GM23338 (cell line): Measurements from ENCODE around the gene COL26A1. TPM values are rescaled to one million over a fixed set of nuclear protein-coding genes. Genes with fewer than 3 reads are reported as not detected.
A peak's percentile ranks its signal among the peaks of the same experiment; 100 is the strongest.

ENCODE experiments used
- ATAC-seq: fragments of 200-7000 bp; cut with Tn5 transposase; 3 replicates; pipeline ENCODE4 v1.9.1; 2020
- DNase-seq: peaks from one replicate; pipeline ENCODE4 v3.0.0-alpha.2; 2015; ENCODE audit warnings: low spot score
- H2AFZ ChIP-seq: fragments of 200-600 bp; sonication (generic); 2 replicates; pipeline ENCODE4 v1.8.0; 2016; ENCODE audit warnings: antibody characterized with exemption, mild to moderate bottlenecking, moderate library complexity
- H3F3A ChIP-seq: fragments of 200-600 bp; sonication (generic); replicated peaks from 2 replicates; pipeline ENCODE4 v1.8.0; 2017; ENCODE audit warnings: antibody characterized with exemption, mixed run types, low read depth
- H3K27ac ChIP-seq: fragments of 200-600 bp; sonication (generic); 2 replicates; pipeline ENCODE4 v1.6.1; 2016; ENCODE audit warnings: low read depth
- H3K27me3 ChIP-seq: fragments of 200-600 bp; sonication (generic); 2 replicates; pipeline ENCODE4 v1.8.0; 2016; ENCODE audit warnings: mild to moderate bottlenecking, mixed run types, moderate library complexity; ENCODE audit not compliant: insufficient read depth
- H3K36me3 ChIP-seq: fragments of 200-600 bp; sonication (generic); 2 replicates; pipeline ENCODE4 v1.8.0; 2016; ENCODE audit warnings: mild to moderate bottlenecking; ENCODE audit not compliant: insufficient read depth
- H3K4me1 ChIP-seq: fragments of 200-600 bp; sonication (generic); 2 replicates; pipeline ENCODE4 v1.8.0; 2016; ENCODE audit warnings: mild to moderate bottlenecking, moderate library complexity; ENCODE audit not compliant: insufficient read depth
- H3K4me2 ChIP-seq: fragments of 200-600 bp; sonication (generic); 2 replicates; pipeline ENCODE4 v1.7.1; 2017; ENCODE audit warnings: mixed run types
- H3K4me3 ChIP-seq: fragments of 200-600 bp; sonication (generic); 2 replicates; pipeline ENCODE4 v1.6.1; 2016; ENCODE audit warnings: mixed run types
- H3K79me2 ChIP-seq: fragments of 200-600 bp; sonication (generic); replicated peaks from 2 replicates; pipeline ENCODE4 v1.8.0; 2017; ENCODE audit warnings: mild to moderate bottlenecking; ENCODE audit not compliant: insufficient read depth
- H3K9me2 ChIP-seq: fragments of 200-600 bp; sonication (generic); 2 replicates; pipeline ENCODE4 v1.8.0; 2017; ENCODE audit not compliant: insufficient read depth
- H4K20me1 ChIP-seq: fragments of 200-600 bp; sonication (generic); replicated peaks from 2 replicates; pipeline ENCODE4 v1.8.0; 2017; ENCODE audit warnings: mild to moderate bottlenecking; ENCODE audit not compliant: insufficient read depth
- H3K27ac Mint-ChIP-seq: 2 replicates; pipeline ENCODE4 v1.8.0; 2020; ENCODE audit warnings: inconsistent platforms, mild to moderate bottlenecking, moderate library complexity, mixed read lengths
- H3K27me3 Mint-ChIP-seq: 3 replicates; pipeline ENCODE4 v1.8.0; 2022; ENCODE audit warnings: low read depth, mild to moderate bottlenecking, moderate library complexity, mixed read lengths, inconsistent platforms; ENCODE audit not compliant: insufficient read depth, poor library complexity
- H3K36me3 Mint-ChIP-seq: 3 replicates; pipeline ENCODE4 v1.8.0; 2021; ENCODE audit warnings: low read depth, mild to moderate bottlenecking, inconsistent platforms, moderate library complexity, mixed read lengths
- H3K4me1 Mint-ChIP-seq: 3 replicates; pipeline ENCODE4 v1.8.0; 2020; ENCODE audit warnings: mild to moderate bottlenecking, inconsistent platforms, mixed read lengths
- H3K4me3 Mint-ChIP-seq: 3 replicates; pipeline ENCODE4 v1.8.0; 2021; ENCODE audit warnings: moderate library complexity, mild to moderate bottlenecking, inconsistent platforms, mixed read lengths
- H3K9me3 Mint-ChIP-seq: 3 replicates; pipeline ENCODE4 v1.8.0; 2020; ENCODE audit warnings: moderate library complexity, mild to moderate bottlenecking, inconsistent platforms, mixed read lengths
- CREB1 ChIP-seq: fragments of 250-450 bp; sonication (Bioruptor Pico); IDR thresholded peaks from 2 replicates; pipeline ENCODE4 v1.5.0; 2020; ENCODE audit warnings: low read depth, mild to moderate bottlenecking, moderate library complexity
- EZH2 ChIP-seq: fragments of 200-600 bp; sonication (generic); IDR thresholded peaks from one replicate; pipeline ENCODE4 v1.8.0; 2017; ENCODE audit warnings: antibody characterized with exemption, mild to moderate bottlenecking, low read depth; ENCODE audit not compliant: unreplicated experiment
- EZH2phosphoT487 ChIP-seq: fragments of 200-600 bp; sonication (generic); IDR thresholded peaks from one replicate; pipeline ENCODE4 v1.8.1; 2018; ENCODE audit warnings: antibody characterized with exemption; ENCODE audit not compliant: unreplicated experiment
- JUNB ChIP-seq: IDR thresholded peaks from one replicate; pipeline ENCODE4 v1.6.1; 2016; ENCODE audit warnings: antibody characterized with exemption; ENCODE audit not compliant: unreplicated experiment
- NANOG ChIP-seq: IDR thresholded peaks from 2 replicates; pipeline ENCODE4 v1.6.1; 2016; ENCODE audit warnings: antibody characterized with exemption, borderline replicate concordance
- POLR2AphosphoS5 ChIP-seq: IDR thresholded peaks from 2 replicates; pipeline ENCODE4 v1.6.1; 2016; ENCODE audit warnings: antibody characterized with exemption, low read depth
- STAT1 ChIP-seq: IDR thresholded peaks from one replicate; pipeline ENCODE4 v1.6.1; 2016; ENCODE audit warnings: antibody characterized with exemption; ENCODE audit not compliant: unreplicated experiment
- ZNF114 ChIP-seq: fragments of 250-450 bp; sonication (Bioruptor Pico); IDR thresholded peaks from 2 replicates; pipeline ENCODE4 v1.5.0; 2020; ENCODE audit warnings: mild to moderate bottlenecking, moderate library complexity
- ZNF331 ChIP-seq: fragments of 250-450 bp; sonication (Bioruptor Pico); IDR thresholded peaks from 2 replicates; pipeline ENCODE4 v1.5.0; 2020; ENCODE audit warnings: low read depth, mild to moderate bottlenecking, moderate library complexity
- polyA plus RNA-seq: library from polyadenylated mRNA; unstranded; fragments of >200 nt; fragmentation: Nextera tagmentation; extraction: Ambion mirVana; gene quantifications from 2 replicates; pipeline ENCODE4 v1.2.1, GENCODE V29; 2016
- total RNA-seq: library from RNA; depleted of rRNA; stranded (reverse); fragments of >200 nt; shearing (Covaris generic); gene quantifications from 2 replicates; pipeline ENCODE4 v1.2.3, GENCODE V29; 2014
- TF ChIP-seq, protein P1 (sequence below): fragments of 250-450 bp; sonication (Bioruptor Pico); IDR thresholded peaks from 2 replicates; pipeline ENCODE4 v1.5.0; 2020; ENCODE audit warnings: mild to moderate bottlenecking, moderate library complexity
- TF ChIP-seq, protein P2 (sequence below): IDR thresholded peaks from 2 replicates; pipeline ENCODE4 v1.6.1; 2016; ENCODE audit warnings: antibody characterized with exemption
- TF ChIP-seq, protein P3 (sequence below): IDR thresholded peaks from one replicate; pipeline ENCODE4 v1.6.1; 2018; ENCODE audit warnings: antibody characterized with exemption; ENCODE audit not compliant: unreplicated experiment
- TF ChIP-seq, protein P4 (sequence below), 2 experiments: fragments of 200-600 bp in 1 of 2; sonication (generic) in 1 of 2; conservative IDR thresholded peaks; 2 replicates each; pipeline versions ENCODE4 v1.5.1 to v1.6.1; 2016 to 2017; ENCODE audit warnings: antibody characterized with exemption in 2 of 2, low read depth in 2 of 2, mild to moderate bottlenecking in 2 of 2, moderate library complexity in 1 of 2

The COL26A1 gene
- total and polyA plus RNA-seq, 2 experiments from 2014 or later = 17.8 to 55.0 TPM

DNA sequence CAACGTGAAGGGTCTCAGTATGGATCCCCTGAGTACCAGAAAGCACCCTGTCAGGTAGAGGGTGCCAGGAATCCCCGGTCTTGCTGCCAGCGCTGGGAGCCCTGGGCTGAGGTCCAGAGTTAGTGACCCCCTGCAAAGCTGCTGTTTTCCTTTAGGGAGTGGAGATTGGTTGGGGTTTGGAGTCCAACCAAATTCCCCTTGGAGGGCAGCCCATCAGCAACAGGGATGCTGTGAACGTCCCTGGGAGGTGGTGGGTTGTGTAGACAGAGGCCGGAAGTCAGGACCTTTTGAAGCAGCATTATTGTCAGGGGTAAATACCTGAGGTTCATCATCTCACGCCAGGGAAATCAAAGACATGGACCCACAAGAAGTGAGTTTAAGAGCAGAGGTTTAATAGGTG lies 104.2 kb downstream of the COL26A1 start:
- Histone ChIP-seq H4K20me1 (no peaks in the 10 kb centered on the region), H3K27me3 (no peaks in the 10 kb centered on the region), H3F3A (0 out of 2 replicates have a peak, but pooled peaks cover 8% of the 10 kb centered on the region), H3K4me1 (peaks cover 36% of the 10 kb centered on the region), H3K36me3 (no peaks in the 10 kb centered on the region), H3K9me2 (no peaks in the 10 kb centered on the region), H3K79me2 (no peaks in the 10 kb centered on the region), H3K4me2 (no peak overlapping the region), H3K4me3 (no peak overlapping the region), H3K27ac (peak overlapping the region; percentile 45; the same call in 1 of the 2 replicates), H2AFZ (no peak overlapping the region)
- Mint-ChIP-seq H3K27ac (no peak overlapping the region), H3K36me3 (peaks cover 13% of the 10 kb centered on the region; the same call in 2 of the 3 replicates), H3K4me3 (no peak overlapping the region; the same call in 2 of the 3 replicates), H3K27me3 (peaks cover 7% of the 10 kb centered on the region), H3K9me3 (no peaks in the 10 kb centered on the region), H3K4me1 (peaks cover 43% of the 10 kb centered on the region)
- no peak for ATAC-seq
- TF ChIP-seq ZNF331 (CRISPR knock-in tag) (no peak), ZNF114 (CRISPR knock-in tag) (no peak), EZH2 (no peak), NANOG (no peak), CREB1 (no peak), EZH2phosphoT487 (no peak), STAT1 (no peak), JUNB (no peak), POLR2AphosphoS5 (no peak)
- TF ChIP-seq, protein P1, sequence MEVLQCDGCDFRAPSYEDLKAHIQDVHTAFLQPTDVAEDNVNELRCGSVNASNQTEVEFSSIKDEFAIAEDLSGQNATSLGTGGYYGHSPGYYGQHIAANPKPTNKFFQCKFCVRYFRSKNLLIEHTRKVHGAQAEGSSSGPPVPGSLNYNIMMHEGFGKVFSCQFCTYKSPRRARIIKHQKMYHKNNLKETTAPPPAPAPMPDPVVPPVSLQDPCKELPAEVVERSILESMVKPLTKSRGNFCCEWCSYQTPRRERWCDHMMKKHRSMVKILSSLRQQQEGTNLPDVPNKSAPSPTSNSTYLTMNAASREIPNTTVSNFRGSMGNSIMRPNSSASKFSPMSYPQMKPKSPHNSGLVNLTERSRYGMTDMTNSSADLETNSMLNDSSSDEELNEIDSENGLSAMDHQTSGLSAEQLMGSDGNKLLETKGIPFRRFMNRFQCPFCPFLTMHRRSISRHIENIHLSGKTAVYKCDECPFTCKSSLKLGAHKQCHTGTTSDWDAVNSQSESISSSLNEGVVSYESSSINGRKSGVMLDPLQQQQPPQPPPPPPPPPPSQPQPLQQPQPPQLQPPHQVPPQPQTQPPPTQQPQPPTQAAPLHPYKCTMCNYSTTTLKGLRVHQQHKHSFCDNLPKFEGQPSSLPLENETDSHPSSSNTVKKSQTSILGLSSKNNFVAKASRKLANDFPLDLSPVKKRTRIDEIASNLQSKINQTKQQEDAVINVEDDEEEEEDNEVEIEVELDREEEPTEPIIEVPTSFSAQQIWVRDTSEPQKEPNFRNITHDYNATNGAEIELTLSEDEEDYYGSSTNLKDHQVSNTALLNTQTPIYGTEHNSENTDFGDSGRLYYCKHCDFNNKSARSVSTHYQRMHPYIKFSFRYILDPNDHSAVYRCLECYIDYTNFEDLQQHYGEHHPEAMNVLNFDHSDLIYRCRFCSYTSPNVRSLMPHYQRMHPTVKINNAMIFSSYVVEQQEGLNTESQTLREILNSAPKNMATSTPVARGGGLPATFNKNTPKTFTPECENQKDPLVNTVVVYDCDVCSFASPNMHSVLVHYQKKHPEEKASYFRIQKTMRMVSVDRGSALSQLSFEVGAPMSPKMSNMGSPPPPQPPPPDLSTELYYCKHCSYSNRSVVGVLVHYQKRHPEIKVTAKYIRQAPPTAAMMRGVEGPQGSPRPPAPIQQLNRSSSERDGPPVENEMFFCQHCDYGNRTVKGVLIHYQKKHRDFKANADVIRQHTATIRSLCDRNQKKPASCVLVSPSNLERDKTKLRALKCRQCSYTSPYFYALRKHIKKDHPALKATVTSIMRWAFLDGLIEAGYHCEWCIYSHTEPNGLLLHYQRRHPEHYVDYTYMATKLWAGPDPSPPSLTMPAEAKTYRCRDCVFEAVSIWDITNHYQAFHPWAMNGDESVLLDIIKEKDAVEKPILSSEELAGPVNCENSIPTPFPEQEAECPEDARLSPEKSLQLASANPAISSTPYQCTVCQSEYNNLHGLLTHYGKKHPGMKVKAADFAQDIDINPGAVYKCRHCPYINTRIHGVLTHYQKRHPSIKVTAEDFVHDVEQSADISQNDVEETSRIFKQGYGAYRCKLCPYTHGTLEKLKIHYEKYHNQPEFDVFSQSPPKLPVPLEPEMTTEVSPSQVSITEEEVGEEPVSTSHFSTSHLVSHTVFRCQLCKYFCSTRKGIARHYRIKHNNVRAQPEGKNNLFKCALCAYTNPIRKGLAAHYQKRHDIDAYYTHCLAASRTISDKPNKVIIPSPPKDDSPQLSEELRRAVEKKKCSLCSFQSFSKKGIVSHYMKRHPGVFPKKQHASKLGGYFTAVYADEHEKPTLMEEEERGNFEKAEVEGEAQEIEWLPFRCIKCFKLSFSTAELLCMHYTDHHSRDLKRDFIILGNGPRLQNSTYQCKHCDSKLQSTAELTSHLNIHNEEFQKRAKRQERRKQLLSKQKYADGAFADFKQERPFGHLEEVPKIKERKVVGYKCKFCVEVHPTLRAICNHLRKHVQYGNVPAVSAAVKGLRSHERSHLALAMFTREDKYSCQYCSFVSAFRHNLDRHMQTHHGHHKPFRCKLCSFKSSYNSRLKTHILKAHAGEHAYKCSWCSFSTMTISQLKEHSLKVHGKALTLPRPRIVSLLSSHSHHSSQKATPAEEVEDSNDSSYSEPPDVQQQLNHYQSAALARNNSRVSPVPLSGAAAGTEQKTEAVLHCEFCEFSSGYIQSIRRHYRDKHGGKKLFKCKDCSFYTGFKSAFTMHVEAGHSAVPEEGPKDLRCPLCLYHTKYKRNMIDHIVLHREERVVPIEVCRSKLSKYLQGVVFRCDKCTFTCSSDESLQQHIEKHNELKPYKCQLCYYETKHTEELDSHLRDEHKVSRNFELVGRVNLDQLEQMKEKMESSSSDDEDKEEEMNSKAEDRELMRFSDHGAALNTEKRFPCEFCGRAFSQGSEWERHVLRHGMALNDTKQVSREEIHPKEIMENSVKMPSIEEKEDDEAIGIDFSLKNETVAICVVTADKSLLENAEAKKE (CRISPR knock-in tag) = no peak
- TF ChIP-seq, protein P2, sequence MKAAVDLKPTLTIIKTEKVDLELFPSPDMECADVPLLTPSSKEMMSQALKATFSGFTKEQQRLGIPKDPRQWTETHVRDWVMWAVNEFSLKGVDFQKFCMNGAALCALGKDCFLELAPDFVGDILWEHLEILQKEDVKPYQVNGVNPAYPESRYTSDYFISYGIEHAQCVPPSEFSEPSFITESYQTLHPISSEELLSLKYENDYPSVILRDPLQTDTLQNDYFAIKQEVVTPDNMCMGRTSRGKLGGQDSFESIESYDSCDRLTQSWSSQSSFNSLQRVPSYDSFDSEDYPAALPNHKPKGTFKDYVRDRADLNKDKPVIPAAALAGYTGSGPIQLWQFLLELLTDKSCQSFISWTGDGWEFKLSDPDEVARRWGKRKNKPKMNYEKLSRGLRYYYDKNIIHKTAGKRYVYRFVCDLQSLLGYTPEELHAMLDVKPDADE = no peak
- TF ChIP-seq, protein P3, sequence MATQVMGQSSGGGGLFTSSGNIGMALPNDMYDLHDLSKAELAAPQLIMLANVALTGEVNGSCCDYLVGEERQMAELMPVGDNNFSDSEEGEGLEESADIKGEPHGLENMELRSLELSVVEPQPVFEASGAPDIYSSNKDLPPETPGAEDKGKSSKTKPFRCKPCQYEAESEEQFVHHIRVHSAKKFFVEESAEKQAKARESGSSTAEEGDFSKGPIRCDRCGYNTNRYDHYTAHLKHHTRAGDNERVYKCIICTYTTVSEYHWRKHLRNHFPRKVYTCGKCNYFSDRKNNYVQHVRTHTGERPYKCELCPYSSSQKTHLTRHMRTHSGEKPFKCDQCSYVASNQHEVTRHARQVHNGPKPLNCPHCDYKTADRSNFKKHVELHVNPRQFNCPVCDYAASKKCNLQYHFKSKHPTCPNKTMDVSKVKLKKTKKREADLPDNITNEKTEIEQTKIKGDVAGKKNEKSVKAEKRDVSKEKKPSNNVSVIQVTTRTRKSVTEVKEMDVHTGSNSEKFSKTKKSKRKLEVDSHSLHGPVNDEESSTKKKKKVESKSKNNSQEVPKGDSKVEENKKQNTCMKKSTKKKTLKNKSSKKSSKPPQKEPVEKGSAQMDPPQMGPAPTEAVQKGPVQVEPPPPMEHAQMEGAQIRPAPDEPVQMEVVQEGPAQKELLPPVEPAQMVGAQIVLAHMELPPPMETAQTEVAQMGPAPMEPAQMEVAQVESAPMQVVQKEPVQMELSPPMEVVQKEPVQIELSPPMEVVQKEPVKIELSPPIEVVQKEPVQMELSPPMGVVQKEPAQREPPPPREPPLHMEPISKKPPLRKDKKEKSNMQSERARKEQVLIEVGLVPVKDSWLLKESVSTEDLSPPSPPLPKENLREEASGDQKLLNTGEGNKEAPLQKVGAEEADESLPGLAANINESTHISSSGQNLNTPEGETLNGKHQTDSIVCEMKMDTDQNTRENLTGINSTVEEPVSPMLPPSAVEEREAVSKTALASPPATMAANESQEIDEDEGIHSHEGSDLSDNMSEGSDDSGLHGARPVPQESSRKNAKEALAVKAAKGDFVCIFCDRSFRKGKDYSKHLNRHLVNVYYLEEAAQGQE = no peak
- TF ChIP-seq, protein P4, sequence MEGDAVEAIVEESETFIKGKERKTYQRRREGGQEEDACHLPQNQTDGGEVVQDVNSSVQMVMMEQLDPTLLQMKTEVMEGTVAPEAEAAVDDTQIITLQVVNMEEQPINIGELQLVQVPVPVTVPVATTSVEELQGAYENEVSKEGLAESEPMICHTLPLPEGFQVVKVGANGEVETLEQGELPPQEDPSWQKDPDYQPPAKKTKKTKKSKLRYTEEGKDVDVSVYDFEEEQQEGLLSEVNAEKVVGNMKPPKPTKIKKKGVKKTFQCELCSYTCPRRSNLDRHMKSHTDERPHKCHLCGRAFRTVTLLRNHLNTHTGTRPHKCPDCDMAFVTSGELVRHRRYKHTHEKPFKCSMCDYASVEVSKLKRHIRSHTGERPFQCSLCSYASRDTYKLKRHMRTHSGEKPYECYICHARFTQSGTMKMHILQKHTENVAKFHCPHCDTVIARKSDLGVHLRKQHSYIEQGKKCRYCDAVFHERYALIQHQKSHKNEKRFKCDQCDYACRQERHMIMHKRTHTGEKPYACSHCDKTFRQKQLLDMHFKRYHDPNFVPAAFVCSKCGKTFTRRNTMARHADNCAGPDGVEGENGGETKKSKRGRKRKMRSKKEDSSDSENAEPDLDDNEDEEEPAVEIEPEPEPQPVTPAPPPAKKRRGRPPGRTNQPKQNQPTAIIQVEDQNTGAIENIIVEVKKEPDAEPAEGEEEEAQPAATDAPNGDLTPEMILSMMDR (conservative IDR thresholded peaks at IDR 0.05; ENCODE audit: low read depth in 2 of 2) = no peak
- no peak for DNase-seq
